Upper lobe of left lung (tissue), 4 donors: ENCODE measurements around the gene APOA5.
A peak's percentile ranks its signal among the peaks of the same experiment; 100 is the strongest.

ENCODE experiments used
- CTCF ChIP-seq, 6 experiments: fragments of 450-650 bp in 4 of 6; fragments of 200-600 bp in 2 of 6; sonication (generic) in 2 of 6; IDR thresholded peaks; one replicate each; pipeline ENCODE4 v1.5.1; 2016 to 2019; ENCODE audit warnings: antibody characterized with exemption in 6 of 6
- EP300 ChIP-seq, 4 donors: sonication (generic); formaldehyde crosslinking; IDR thresholded peaks; one replicate each; pipeline ENCODE4 v1.5.1; 2017; ENCODE audit warnings: antibody characterized with exemption in 4 of 4, control low read depth in 2 of 4
- POLR2AphosphoS5 ChIP-seq, 2 donors: sonication (generic); formaldehyde crosslinking; IDR thresholded peaks; one replicate each; pipeline ENCODE4 v1.5.1; 2017; ENCODE audit warnings: antibody characterized with exemption in 2 of 2

- peak; percentile 72 to 79 for TF ChIP-seq POLR2AphosphoS5 (IDR thresholded peaks at IDR 0.05)
- TF ChIP-seq CTCF (IDR thresholded peaks at IDR 0.05) = peak in 3 of 6 experiments; percentile 28 to 47 (median 45)
- TF ChIP-seq EP300 (IDR thresholded peaks at IDR 0.05) = no peak
Observed at GRCh38 chr11:116787786-116788486, 3.7 kb downstream of the APOA5 start, which contains the start of gene ZPR1.
